ENCODE results near the gene RAB24.
"Not testable (repeated sequence)": the region's sequence is repeated elsewhere in the genome, so short reads cannot be mapped to it uniquely, and the experiment has no call there.

The RAB24 gene

GRCh38 chr5:177291735-177292134 is 11.8 kb downstream of the RAB24 start:
- no peak for DNase-seq

DNA sequence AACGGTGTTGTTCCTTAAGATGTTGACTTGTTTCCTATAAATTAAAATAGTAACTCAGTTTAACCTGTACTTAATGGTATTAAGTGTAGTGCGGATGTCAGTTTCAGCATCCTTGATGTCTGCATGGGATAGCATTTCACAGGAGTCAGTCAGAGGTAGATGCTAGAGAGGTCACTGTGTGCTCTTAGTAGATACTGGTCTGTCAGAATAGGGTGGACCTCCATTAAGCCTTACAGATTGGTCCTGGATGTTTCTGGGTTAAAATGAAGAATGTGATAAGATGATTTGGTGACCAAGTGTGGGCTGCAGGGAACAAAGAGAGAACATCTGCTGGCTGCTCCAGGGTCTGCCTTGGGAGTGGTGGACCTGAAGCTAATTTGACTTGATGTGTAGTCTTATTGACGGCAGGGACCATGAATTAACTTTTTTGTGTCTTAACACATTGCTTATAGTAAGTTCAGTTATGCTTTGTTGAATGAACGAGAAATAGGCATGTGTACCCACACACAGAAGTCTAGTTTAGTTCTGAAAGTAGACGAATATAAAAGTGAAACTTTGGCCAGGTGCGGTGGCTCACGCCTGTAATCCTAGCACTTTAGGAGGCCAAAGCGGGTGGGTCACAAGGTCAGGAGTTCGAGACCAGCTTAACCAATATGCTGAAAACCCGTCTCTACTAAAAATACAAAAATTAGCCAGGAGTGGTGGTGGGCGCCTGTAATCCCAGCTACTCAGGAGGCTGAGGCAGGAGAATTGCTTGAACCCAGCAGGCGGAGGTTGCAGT is 12.5 kb downstream of the RAB24 start:
- no peak for DNase-seq

DNA sequence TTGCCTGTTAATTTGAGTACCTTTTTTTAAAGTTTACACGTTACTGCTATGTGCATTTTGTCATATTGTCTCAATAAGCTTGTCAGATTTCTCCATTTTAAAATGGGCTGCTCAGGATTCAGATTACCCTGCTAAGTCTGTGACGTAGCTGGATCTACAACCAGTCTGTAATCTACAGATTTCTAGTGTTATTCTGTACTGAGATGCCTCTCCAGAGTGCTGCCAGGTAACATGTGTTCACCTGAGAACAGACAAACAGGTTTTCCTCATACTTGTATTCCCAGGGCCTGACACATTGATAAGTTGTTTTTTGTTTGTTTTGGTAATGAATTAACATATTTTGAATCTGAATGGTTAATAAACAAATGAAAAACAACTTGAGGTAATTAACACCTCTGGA is 15.3 kb downstream of the RAB24 start:
- no peak for DNase-seq

DNA sequence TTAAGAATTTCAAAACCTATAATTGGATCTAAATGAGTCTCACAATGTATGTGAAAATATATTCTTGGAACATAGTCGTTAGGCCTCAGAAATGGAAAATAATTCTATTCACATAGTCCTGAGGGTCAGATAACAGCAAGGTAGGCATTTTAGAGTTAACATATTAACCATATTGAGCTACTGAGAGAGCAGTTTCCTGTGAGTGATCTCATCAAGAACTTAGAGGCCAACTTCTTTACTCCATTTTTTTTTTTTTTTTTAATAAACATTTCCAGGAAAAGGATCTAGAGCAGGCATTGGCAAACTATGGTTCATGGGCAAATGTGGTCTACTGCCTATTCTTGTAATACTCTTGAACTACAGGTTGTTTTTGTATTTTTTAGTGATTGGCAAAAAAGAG is 26.6 kb downstream of the RAB24 start:
- DNase-seq, result no peak

GRCh38 chr5:177275883-177276282 is 27.6 kb downstream of the RAB24 start:
- DNase-seq, result no peak

DNA sequence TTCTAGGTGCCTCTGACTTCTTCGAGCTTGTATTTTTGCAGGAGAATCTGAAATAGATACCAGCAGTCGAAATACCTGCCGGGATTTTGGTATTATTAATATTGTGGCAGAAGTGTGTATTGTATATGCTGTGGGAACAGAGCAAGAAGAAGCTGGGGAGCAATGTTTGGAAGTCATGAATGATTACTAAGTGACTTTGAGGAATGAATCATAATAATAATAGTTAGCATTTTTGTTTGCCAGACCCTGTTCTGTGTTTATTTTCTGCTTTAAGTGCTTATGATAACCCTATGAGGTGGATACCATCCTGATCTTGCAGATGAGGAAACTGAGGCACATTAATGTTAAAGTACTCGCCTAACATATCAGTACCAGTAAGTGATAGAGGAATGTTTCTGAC is 32.4 kb downstream of the RAB24 start:
- DNase-seq, result no peak

- no peak for DNase-seq
Measured at GRCh38 chr5:177270653-177271052, 32.9 kb downstream of the RAB24 start.

GRCh38 chr5:177269976-177270375 is 33.5 kb downstream of the RAB24 start:
- no peak for DNase-seq

DNA sequence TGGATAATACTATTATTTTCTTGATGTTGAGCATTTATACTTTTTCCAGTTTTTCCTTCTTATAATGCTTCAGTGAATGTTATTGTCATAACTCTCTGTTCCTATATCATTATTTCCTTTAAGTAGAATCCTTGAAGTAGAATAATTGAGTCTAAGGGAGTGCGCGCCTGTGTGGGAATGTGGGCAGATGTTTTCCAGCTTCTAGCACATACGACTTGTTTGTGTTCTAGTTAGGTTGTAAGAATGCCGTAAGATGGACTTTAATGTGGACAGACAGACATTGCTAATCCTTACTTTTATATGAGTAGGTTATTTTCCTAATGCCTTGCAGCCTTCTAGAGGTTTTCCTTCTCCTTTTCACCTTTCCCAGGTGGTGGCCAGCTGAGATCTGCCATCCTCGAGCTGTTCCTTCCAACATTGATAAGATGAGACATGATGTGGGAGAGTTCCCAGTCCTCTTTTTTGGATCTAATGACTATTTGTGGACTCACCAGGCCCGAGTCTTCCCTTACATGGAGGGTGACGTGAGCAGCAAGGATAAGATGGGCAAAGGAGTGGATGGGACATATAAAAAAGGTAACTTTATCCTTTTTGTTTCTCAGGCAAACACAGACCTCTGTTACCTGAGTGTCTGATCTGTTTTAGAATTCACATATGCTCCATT is 34.2 kb downstream of the RAB24 start:
- no peak for DNase-seq

DNA sequence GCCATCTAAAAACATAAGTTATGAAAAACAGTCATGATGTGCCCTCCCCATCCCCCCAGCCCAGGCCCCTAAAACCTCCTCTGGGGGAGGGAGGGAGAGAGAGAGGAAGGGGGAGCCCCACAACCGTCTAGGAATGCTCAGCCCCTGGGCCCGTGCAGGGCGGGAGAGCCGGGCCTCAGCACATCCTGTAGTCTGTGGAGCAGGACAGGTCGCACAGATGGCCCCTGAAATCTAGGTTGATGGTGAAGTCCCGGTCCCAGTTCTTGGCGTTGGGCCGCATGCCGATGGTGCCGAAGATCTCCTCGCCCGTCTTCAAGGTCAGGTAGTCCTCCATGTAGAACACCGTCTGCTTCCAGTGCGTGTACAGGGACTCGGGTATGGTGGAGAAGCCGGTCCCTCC is 38.1 kb downstream of the RAB24 start:
- DNase-seq, result no peak

GRCh38 chr5:177264178-177264577 is 39.3 kb downstream of the RAB24 start:
- DNase-seq, result no peak

GRCh38 chr5:177261510-177261909 is 42.0 kb downstream of the RAB24 start:
- DNase-seq, result no peak

GRCh38 chr5:177260961-177261360 is 42.6 kb downstream of the RAB24 start:
- no peak for DNase-seq

GRCh38 chr5:177258711-177259110 is 44.8 kb downstream of the RAB24 start:
- DNase-seq, result not testable (repeated sequence)

DNA sequence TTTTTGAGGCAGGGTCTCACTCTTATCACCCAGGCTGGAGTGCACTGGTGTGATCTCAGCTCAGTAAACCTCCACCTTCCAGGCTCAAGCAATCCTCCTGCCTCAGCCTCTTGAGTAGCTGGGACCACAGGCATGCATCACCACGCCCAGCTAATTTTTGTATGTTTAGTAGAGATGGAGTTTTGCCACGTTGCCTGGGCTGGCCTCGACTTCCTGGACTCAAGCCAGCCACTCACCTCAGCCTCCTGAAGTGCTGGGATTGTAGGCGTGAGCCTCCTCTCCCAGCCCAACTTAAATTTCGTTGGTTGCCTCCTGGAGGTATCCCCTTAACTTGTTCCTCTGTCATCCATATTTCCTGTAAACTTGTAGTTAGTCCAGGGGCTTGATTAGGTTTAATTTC is 47.2 kb downstream of the RAB24 start:
- DNase-seq, result no peak

GRCh38 chr5:177253252-177253651 is 50.3 kb downstream of the RAB24 start:
- no peak for DNase-seq
